GM13977 (cell line): ENCODE measurements around the gene TSPAN9.

Experiments used
- DNase-seq: peaks from one replicate; pipeline ENCODE4 v3.0.0; 2012; ENCODE audit warnings: low spot score
- CTCF ChIP-seq: IDR thresholded peaks from 2 replicates; pipeline ENCODE4 v1.5.1; 2012; ENCODE audit warnings: mild to moderate bottlenecking, control low read depth; ENCODE audit not compliant: insufficient read depth; ENCODE audit errors: extremely low read depth, missing control alignments
- in situ Hi-C: fragments of 300-500 bp; cut with MboI; formaldehyde crosslinking; loops from one replicate; pipeline ENCODE4 v1.12.0; 2022; ENCODE audit warnings: low sequenced_read_pairs, low pct_unique_long_range_greater_than_20kb, mixed read lengths, inconsistent platforms; ENCODE audit not compliant: unreplicated experiment

The TSPAN9 gene

GRCh38 chr12:3132636-3133404, 55.6 kb downstream of the TSPAN9 start:
- in situ Hi-C loops: loop anchor here (10.0 kb wide), 1 partner anchor 132 kb away; no protein-coding TSS in a partner anchor
- no peak for TF ChIP-seq CTCF
- DNase-seq: no peak

DNA sequence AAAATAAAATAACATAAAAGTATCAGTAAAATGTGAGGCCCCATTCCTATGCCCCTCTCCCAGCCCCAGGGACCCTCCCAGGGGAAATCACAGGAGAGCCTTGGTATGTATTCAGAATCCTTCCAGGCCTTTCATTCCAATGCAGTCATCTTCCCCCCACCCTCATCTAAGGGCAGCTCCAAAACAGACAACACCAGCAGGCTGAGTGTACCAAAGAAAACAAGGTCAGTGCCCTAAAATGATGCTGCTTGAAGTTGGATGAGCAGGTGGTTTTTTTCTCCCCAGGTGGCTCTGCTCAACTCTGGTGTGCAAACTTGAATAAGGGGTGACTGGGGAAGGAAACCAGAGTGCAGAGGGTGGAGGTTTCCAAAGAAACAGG, 56.2 kb downstream of the TSPAN9 start:
- no peak for DNase-seq
- TF ChIP-seq CTCF: no peak
- in situ Hi-C loops: loop anchor here (10.0 kb wide), 1 partner anchor 131 kb away; no protein-coding TSS in a partner anchor

GRCh38 chr12:3134126-3134525, 56.9 kb downstream of the TSPAN9 start:
- no peak for TF ChIP-seq CTCF
- DNase-seq: no peak
- in situ Hi-C loops: loop anchor here (10.0 kb wide), 1 partner anchor 131 kb away; no protein-coding TSS in a partner anchor

DNA sequence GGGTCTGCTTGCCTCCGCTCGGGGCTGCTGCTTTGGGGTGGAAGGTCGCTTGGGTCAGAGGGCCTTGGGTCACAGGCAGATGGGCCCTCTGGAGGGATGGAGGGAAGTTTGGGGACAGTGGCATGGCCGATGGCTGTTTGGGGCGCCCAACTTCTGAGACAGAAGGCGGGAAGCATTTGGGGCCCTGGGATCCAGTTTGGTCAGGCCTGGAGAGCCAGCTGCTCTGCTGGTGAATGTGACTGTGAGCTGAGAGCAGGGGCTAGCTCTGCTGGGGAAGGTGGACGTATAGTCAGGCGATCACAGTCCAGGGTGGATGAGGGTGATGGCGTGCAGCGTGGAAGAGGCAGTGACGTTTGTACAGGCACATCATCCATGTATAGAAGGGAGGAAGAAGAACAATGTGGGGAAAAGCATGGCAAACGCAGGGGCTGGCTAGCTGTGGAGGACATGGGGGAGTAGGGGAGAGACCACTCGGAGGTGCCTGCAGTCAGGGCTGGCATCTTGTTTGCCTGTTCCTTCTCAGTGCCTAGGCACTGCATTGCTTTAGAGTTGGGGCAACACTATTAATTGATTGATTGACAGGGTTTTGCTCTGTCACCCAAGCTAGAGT, 57.5 kb downstream of the TSPAN9 start:
- no peak for DNase-seq
- no peak for TF ChIP-seq CTCF
- in situ Hi-C loops: loop anchor here (10.0 kb wide), 1 partner anchor 130 kb away; no protein-coding TSS in a partner anchor

DNA sequence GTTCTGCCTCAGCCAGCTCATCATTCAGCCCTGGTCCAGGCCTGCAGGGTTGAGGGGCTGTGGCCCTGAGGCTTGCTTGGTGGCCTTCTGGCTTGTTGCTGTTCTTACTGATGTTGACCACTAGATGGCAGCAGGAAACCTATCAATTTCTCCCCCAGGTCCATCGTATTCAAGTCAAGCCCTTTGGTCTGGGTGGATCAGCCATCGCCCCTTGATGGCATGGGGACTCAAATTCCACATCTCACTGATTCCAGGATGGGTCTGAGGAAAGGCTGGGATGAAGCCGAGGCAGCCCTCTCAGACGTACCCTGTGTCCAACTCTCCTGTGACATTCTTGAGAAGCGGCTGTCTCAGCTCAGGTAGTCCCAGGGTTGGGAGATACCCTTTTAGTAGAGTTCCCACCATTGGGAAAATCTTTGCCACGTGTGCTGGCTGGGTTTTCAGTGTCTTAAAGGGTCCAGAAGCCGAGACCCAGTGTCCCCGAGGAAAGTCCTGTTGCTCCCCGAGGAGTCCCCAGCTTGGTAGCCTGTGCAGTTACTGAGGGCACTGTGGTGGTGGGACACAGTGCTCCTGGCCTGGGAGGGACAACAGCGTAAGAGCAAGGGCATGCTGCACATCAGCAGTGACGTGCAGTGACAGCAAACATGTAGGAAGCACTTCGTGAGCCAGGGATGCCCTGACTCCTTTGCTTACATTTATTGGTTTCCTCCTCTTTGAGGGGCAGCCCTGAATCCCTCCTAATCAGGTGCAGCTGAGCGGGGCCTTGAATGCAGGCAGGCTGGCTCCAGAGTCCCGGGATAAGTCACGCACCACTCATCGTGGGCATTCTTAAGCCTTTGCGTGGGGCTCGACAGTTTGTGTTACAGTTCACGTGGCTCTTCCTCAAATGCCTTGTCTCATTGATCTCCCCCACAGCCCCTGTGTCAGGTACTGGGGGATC, 58.6 kb downstream of the TSPAN9 start:
- in situ Hi-C loops: loop anchor here (10.0 kb wide), 1 partner anchor 129 kb away; no protein-coding TSS in a partner anchor
- peak; percentile 76 for TF ChIP-seq CTCF
- DNase-seq: peak; percentile 88

- no peak for TF ChIP-seq CTCF
- no peak for DNase-seq
- in situ Hi-C loops: loop anchor here (10.0 kb wide), 1 partner anchor 128 kb away; no protein-coding TSS in a partner anchor
These were observed 59.6 kb downstream of the TSPAN9 start for GRCh38 chr12:3136641-3137267.
